Activated naive CD8-positive, alpha-beta T cell treated with anti-CD3 and anti-CD28 coated beads for 36 hours (primary cell): ENCODE measurements around the gene KRT20. TPM values are rescaled to one million over a fixed set of nuclear protein-coding genes. Genes with fewer than 3 reads are reported as not detected.
"Not testable (repeated sequence)": the region's sequence is repeated elsewhere in the genome, so short reads cannot be mapped to it uniquely, and the experiment has no call there.

Experiments
- DNase-seq: peaks from one replicate; pipeline ENCODE4 v3.0.0; 2021
- H3K27ac Mint-ChIP-seq: one replicate; pipeline ENCODE4 v1.8.0; 2022; ENCODE audit warnings: mild to moderate bottlenecking, moderate library complexity, mixed read lengths
- H3K27me3 Mint-ChIP-seq: one replicate; pipeline ENCODE4 v1.8.0; 2022; ENCODE audit warnings: mild to moderate bottlenecking, mixed read lengths
- H3K36me3 Mint-ChIP-seq: one replicate; pipeline ENCODE4 v1.8.0; 2021; ENCODE audit warnings: mild to moderate bottlenecking, mixed read lengths
- H3K4me1 Mint-ChIP-seq: one replicate; pipeline ENCODE4 v1.8.0; 2021; ENCODE audit warnings: mixed read lengths
- H3K4me3 Mint-ChIP-seq: one replicate; pipeline ENCODE4 v1.8.0; 2022; ENCODE audit warnings: mild to moderate bottlenecking, moderate library complexity, mixed read lengths
- H3K9me3 Mint-ChIP-seq: one replicate; pipeline ENCODE4 v1.8.0; 2022; ENCODE audit warnings: mixed read lengths
- total RNA-seq, 2 experiments: library from RNA; stranded (reverse); gene quantifications; one replicate each; pipeline ENCODE4 v1.2.3, GENCODE V29; 2021

Gene KRT20
- not detected for total RNA-seq

DNA sequence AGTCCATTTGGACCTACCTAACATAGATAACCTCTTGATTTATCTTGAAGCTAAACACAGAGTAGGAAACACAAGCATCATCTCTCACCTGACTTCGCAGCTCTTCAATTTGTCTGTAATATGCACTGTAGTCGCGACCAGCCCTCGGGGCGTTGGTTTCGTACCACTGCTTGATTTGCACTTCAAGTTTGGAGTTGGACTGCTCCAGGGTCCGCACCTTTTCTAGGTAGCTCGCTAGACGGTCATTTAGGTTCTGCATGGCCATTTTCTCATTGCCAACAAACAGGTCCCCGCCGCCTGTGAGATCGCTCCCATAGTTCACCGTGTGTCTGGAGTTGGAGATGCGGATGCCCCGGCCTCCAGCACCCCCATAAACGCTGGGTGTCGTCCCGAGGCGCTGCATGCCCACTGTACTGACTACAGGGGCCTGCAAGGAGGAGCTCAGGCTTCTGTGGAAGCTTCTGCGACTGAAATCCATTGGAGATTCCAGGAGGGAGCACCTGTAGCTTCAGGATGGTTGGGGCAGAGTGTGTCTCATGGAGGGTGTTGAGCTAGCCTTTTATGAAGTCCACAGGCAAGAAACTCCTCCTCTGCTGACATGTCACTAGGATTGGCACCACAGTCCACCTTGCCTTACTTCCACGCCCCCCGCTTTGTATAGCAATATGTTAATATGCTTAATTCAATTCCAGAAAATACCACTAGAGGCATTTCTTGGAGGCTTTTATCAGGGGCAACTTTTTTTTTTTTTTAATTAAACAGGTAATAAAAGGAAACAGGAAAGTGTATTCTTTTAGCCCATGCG is at the start of gene KRT20:
KRT20 (minus strand) TSS at position 535 of the 805 bp plus-strand sequence; CDS start at position 478, 57 bp downstream.
- H3K4me3 Mint-ChIP-seq = no peak within 1 kb of the TSS
- no peaks in the 10 kb centered on the region for H3K36me3 Mint-ChIP-seq
- H3K9me3 Mint-ChIP-seq = no peaks in the 10 kb centered on the region
- no peaks in the 10 kb centered on the region for H3K4me1 Mint-ChIP-seq
- DNase-seq = no peak
- H3K27ac Mint-ChIP-seq = no peak within 1 kb of the TSS
- peaks cover 29% of the 10 kb centered on the region for H3K27me3 Mint-ChIP-seq

- H3K4me3 Mint-ChIP-seq = no peak overlapping the region
- peaks cover 13% of the 10 kb centered on the region for H3K27me3 Mint-ChIP-seq
- H3K4me1 Mint-ChIP-seq = no peaks in the 10 kb centered on the region
- no peaks in the 10 kb centered on the region for H3K9me3 Mint-ChIP-seq
- no peak for DNase-seq
- H3K36me3 Mint-ChIP-seq = no peaks in the 10 kb centered on the region
- H3K27ac Mint-ChIP-seq = no peak overlapping the region
Measured at GRCh38 chr17:40932608-40933007, 47.6 kb upstream of the KRT20 start.

DNA sequence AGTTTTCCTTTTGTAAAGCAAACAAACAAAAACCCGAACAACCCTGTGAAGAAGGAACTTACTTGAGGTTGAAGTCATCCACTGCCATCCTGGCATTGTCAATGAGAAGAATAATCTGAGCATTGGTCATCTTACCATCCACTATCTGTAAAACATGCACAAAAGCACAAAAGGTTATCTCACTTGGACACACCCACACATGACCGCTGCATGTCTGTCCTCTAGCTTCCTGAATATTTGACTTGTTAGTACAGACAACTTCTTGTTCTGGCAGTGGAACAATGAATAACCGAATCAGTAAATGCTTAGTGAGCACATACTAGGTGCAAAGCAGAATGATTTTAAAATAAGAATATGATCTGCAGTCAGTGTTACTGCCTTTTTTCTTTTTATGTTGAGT is 46.3 kb upstream of the KRT20 start:
- Mint-ChIP-seq H3K4me3 (no peak overlapping the region), H3K4me1 (no peaks in the 10 kb centered on the region), H3K36me3 (no peaks in the 10 kb centered on the region), H3K27ac (no peak overlapping the region), H3K27me3 (peaks cover 15% of the 10 kb centered on the region), H3K9me3 (no peaks in the 10 kb centered on the region)
- DNase-seq = no peak

DNA sequence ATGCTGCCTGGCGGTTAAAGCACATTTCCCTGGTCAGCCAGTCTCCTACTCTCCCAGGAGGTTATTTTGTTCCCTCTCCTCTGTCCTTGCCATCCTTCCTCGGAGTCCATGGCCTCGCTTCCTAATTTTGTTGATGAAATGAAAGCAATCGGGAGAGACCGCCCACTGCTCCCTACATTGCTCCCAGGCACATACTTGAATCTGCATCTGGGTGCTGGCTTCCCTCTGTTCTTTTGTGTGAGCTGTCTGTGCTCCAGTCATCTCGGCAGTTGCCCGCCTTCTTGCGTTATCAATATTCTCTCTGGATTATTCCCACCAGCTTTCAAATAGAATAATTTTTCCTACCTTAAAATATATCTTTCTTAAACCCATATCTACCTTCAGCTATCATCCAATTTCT is 41.3 kb upstream of the KRT20 start:
- Mint-ChIP-seq H3K9me3 (no peaks in the 10 kb centered on the region), H3K27ac (no peak overlapping the region), H3K27me3 (peaks cover 11% of the 10 kb centered on the region), H3K36me3 (no peaks in the 10 kb centered on the region), H3K4me1 (peaks cover 1% of the 10 kb centered on the region), H3K4me3 (no peak overlapping the region)
- no peak for DNase-seq

- no peaks in the 10 kb centered on the region for H3K9me3 Mint-ChIP-seq
- no peak overlapping the region for H3K4me3 Mint-ChIP-seq
- H3K27ac Mint-ChIP-seq = no peak overlapping the region
- H3K36me3 Mint-ChIP-seq = no peaks in the 10 kb centered on the region
- no peak for DNase-seq
- H3K4me1 Mint-ChIP-seq = peaks cover 4% of the 10 kb centered on the region
- peaks cover 4% of the 10 kb centered on the region for H3K27me3 Mint-ChIP-seq
Measured at GRCh38 chr17:40922239-40922638, 37.2 kb upstream of the KRT20 start.

GRCh38 chr17:40921026-40921425 is 36.0 kb upstream of the KRT20 start:
- DNase-seq = no peak
- Mint-ChIP-seq H3K9me3 (no peaks in the 10 kb centered on the region), H3K27me3 (no peaks in the 10 kb centered on the region), H3K4me3 (no peak overlapping the region), H3K36me3 (no peaks in the 10 kb centered on the region), H3K27ac (no peak overlapping the region), H3K4me1 (peaks cover 4% of the 10 kb centered on the region)

DNA sequence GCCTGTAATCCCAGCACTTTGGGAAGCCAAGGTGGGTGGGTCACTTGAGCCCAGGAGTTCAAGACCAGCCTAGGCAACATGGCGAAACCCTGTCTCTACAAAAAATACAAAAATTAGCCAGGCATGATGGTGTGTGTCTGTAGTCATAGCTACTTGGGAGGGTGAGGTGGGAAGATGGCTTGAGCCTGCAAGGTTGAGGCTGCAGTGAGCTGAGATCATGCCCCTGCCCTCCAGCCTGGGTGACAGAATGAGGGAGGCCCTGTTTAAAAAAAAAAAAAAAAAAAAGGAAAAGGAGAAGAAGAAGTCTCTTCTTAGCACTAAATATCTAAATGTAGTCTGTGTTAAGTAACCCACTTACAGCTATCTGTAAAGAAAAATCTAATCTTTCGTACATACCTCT is 32.1 kb upstream of the KRT20 start:
- DNase-seq, H3K4me3 Mint-ChIP-seq, H3K27me3 Mint-ChIP-seq, H3K36me3 Mint-ChIP-seq, H3K9me3 Mint-ChIP-seq, H3K27ac Mint-ChIP-seq: not testable (repeated sequence)
- H3K4me1 Mint-ChIP-seq = peaks cover 11% of the 10 kb centered on the region

DNA sequence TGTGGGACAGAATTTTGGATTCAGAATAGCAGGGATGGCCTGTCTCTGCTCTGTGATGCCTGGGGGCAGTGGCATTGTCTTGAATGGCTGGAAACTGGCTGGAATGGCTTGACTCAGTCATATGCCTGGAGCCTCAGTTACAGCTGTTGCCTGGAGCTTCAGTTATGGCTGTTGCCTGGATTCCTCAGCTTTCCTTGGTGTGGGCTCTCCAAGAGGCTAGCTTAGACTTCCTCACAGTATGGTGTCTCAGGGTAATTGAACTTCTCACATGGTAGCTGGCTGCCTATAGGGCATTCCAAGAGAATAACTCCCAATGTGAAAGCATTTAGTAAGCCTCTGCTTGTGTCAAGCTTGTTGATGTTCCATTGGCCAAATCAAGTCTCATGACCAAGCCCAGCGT is 31.3 kb upstream of the KRT20 start:
- DNase-seq = no peak
- no peaks in the 10 kb centered on the region for H3K9me3 Mint-ChIP-seq
- H3K27ac Mint-ChIP-seq = no peak overlapping the region

DNA sequence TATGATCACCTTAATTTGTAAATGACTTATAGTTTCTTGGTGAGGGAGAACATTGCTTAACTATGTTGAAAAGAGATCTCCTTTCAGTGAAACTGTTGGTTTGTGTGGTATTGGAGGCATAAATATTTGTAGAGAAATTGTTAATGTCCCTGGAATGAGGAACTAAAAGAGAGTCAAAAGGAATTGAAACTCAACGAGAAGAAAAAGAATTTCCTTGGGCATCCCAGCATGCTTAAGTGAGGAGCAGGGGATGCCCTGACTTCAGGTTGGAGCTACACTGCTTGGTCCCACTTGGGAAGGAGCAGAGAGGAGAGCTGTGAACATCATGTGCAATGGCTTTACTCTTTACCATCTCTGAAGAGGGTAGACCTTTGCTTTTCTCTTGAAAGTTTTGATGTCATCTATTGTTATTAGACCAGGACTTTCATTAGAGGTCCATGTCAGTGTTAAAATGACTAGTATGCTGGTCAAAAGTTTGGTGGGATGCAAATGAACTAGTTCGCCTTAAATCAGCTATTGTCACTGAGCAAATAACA is 30.7 kb upstream of the KRT20 start:
- DNase-seq = no peak
- Mint-ChIP-seq H3K27ac (no peak overlapping the region), H3K9me3 (no peaks in the 10 kb centered on the region), H3K4me3 (no peak overlapping the region), H3K4me1 (peaks cover 7% of the 10 kb centered on the region), H3K27me3 (peaks cover 4% of the 10 kb centered on the region), H3K36me3 (no peaks in the 10 kb centered on the region)

More for the DNA sequence above, 31.3 kb upstream of the KRT20 start:
- Mint-ChIP-seq H3K4me3 (no peak overlapping the region), H3K27me3 (no peaks in the 10 kb centered on the region), H3K4me1 (peaks cover 10% of the 10 kb centered on the region), H3K36me3 (no peaks in the 10 kb centered on the region)

- no peak overlapping the region for H3K4me3 Mint-ChIP-seq
- H3K27me3 Mint-ChIP-seq = peaks cover 4% of the 10 kb centered on the region
- H3K4me1 Mint-ChIP-seq = peaks cover 7% of the 10 kb centered on the region
- no peaks in the 10 kb centered on the region for H3K36me3 Mint-ChIP-seq
- no peaks in the 10 kb centered on the region for H3K9me3 Mint-ChIP-seq
- H3K27ac Mint-ChIP-seq = no peak overlapping the region
- DNase-seq = no peak
Measured at GRCh38 chr17:40915199-40915661, 30.2 kb upstream of the KRT20 start.

DNA sequence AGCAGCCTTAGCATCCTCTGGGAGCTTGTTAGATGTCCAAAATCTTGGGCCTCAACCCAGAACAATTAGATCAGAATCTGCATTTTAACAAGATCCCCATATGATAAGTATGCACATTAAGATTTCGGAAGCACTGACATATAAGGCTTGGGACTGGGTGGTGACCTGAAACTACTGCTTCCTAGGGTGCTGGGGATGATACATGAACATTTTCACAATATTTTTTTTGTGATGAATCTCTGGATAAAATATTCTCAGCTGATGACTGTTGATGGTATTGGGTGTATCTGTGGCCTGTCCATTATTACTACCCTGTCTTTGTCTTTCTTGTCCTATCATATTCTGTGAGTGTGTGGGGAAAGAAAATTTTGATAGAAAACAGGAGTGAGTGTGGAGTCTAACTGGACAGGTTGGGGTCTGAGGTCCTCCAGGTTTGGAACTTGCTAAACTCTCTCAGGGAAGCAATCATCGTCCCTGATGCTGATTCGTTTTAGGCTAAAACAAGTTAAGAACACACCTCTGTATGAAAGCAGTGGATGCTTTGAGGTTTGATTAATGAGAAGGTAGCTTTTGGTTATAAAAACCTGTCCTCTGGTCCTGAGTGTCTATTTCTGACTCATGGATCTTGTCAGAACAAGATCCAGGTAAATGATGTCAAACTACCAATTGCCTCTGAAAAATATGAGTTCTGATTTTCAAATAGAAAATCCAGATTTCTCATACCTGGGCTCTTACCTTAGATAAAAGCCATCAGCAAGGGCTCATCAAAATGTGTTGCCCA is 29.2 kb upstream of the KRT20 start:
- H3K4me3 Mint-ChIP-seq = no peak overlapping the region
- peaks cover 12% of the 10 kb centered on the region for H3K4me1 Mint-ChIP-seq
- no peak for DNase-seq
- no peak overlapping the region for H3K27ac Mint-ChIP-seq
- H3K27me3 Mint-ChIP-seq = peaks cover 5% of the 10 kb centered on the region
- H3K36me3 Mint-ChIP-seq = no peaks in the 10 kb centered on the region
- no peaks in the 10 kb centered on the region for H3K9me3 Mint-ChIP-seq

- Mint-ChIP-seq H3K27ac (no peak overlapping the region), H3K27me3 (peaks cover 18% of the 10 kb centered on the region), H3K9me3 (no peaks in the 10 kb centered on the region), H3K36me3 (no peaks in the 10 kb centered on the region), H3K4me1 (peaks cover 12% of the 10 kb centered on the region), H3K4me3 (no peak overlapping the region)
- no peak for DNase-seq
Measured at GRCh38 chr17:40912486-40913210, 27.6 kb upstream of the KRT20 start.

- peaks cover 32% of the 10 kb centered on the region for H3K27me3 Mint-ChIP-seq
- peaks cover 12% of the 10 kb centered on the region for H3K4me1 Mint-ChIP-seq
- H3K27ac Mint-ChIP-seq = no peak overlapping the region
- H3K9me3 Mint-ChIP-seq = no peaks in the 10 kb centered on the region
- no peak for DNase-seq
- H3K36me3 Mint-ChIP-seq = no peaks in the 10 kb centered on the region
- H3K4me3 Mint-ChIP-seq = no peak overlapping the region
Measured at GRCh38 chr17:40910441-40910841, 25.4 kb upstream of the KRT20 start.

GRCh38 chr17:40909755-40910154 is 24.7 kb upstream of the KRT20 start:
- H3K9me3 Mint-ChIP-seq = no peaks in the 10 kb centered on the region
- no peak overlapping the region for H3K27ac Mint-ChIP-seq
- DNase-seq = no peak
- H3K4me1 Mint-ChIP-seq = peaks cover 6% of the 10 kb centered on the region
- H3K4me3 Mint-ChIP-seq = no peak overlapping the region
- no peaks in the 10 kb centered on the region for H3K36me3 Mint-ChIP-seq
- peaks cover 36% of the 10 kb centered on the region for H3K27me3 Mint-ChIP-seq

DNA sequence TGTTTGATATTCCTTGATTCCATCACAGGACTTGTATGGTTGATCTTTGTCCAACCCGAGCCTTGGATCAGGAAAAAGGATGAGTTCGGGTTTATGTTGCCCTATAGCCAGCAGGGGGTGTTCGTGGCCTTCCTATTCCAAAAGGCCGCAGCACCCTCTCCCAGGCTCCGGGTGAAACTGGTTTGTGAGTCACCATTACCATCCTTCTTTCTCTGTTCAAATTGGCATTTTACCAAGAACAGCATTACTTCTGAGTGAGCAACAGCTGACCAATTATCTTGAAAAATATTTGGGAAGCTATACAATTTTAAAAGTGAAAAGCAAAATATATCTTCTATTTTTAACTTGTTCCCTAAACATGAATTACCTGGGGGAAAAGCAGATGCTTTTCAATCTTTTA is 24.3 kb upstream of the KRT20 start:
- Mint-ChIP-seq H3K4me1 (peaks cover 5% of the 10 kb centered on the region), H3K27me3 (peaks cover 38% of the 10 kb centered on the region), H3K36me3 (no peaks in the 10 kb centered on the region), H3K27ac (no peak overlapping the region), H3K4me3 (no peak overlapping the region), H3K9me3 (no peaks in the 10 kb centered on the region)
- DNase-seq = peak; percentile 67
